Lower leg skin (tissue), 3 donors: ENCODE measurements around the gene EHD1.

Source experiments
- CTCF ChIP-seq, 3 donors: fragments of 450-650 bp; IDR thresholded peaks; one replicate each; pipeline ENCODE4 v1.5.1; 2016; ENCODE audit warnings: antibody characterized with exemption in 3 of 3, mild to moderate bottlenecking in 3 of 3, moderate library complexity in 2 of 3
- POLR2A ChIP-seq, 2 donors: fragments of 450-650 bp; IDR thresholded peaks; one replicate each; pipeline ENCODE4 v1.6.1; 2016 to 2017; ENCODE audit warnings: antibody characterized with exemption in 2 of 2, mild to moderate bottlenecking in 1 of 2, moderate library complexity in 1 of 2

- TF ChIP-seq CTCF (IDR thresholded peaks at IDR 0.05): no peak
- TF ChIP-seq POLR2A (IDR thresholded peaks at IDR 0.05): no peak
Measured at GRCh38 chr11:64900774-64901173, 22.4 kb upstream of the EHD1 start.
